ENCODE results near the gene TOGARAM1.

The TOGARAM1 gene

GRCh38 chr14:45094275-45094674 is 132.3 kb downstream of the TOGARAM1 start:
- Histone ChIP-seq H3K79me2 (ENCODE audit: insufficient read depth, low read depth) (peaks cover 41% of the 10 kb centered on the region), H3K4me3 (IDR thresholded peaks at IDR 0.05; ENCODE audit: insufficient read depth, low read depth, low read length) (no peak overlapping the region), H3K4me1 (ENCODE audit: low read depth, poor library complexity, severe bottlenecking) (peaks cover 9% of the 10 kb centered on the region), H3K27me3 (ENCODE audit: insufficient read depth, low read depth) (no peaks in the 10 kb centered on the region), H3K36me3 (ENCODE audit: insufficient read depth) (no peaks in the 10 kb centered on the region), H3K9ac (no peak overlapping the region), H2AFZ (ENCODE audit: low read depth) (no peak overlapping the region), H3K4me2 (no peak overlapping the region), H4K20me1 (ENCODE audit: insufficient read depth) (0 out of 2 replicates have a peak, but pooled peaks cover 5% of the 10 kb centered on the region), H3K27ac (no peak overlapping the region)
- TF ChIP-seq, protein P1, sequence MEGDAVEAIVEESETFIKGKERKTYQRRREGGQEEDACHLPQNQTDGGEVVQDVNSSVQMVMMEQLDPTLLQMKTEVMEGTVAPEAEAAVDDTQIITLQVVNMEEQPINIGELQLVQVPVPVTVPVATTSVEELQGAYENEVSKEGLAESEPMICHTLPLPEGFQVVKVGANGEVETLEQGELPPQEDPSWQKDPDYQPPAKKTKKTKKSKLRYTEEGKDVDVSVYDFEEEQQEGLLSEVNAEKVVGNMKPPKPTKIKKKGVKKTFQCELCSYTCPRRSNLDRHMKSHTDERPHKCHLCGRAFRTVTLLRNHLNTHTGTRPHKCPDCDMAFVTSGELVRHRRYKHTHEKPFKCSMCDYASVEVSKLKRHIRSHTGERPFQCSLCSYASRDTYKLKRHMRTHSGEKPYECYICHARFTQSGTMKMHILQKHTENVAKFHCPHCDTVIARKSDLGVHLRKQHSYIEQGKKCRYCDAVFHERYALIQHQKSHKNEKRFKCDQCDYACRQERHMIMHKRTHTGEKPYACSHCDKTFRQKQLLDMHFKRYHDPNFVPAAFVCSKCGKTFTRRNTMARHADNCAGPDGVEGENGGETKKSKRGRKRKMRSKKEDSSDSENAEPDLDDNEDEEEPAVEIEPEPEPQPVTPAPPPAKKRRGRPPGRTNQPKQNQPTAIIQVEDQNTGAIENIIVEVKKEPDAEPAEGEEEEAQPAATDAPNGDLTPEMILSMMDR (conservative IDR thresholded peaks at IDR 0.05; ENCODE audit: low read depth, low read length) = no peak

DNA sequence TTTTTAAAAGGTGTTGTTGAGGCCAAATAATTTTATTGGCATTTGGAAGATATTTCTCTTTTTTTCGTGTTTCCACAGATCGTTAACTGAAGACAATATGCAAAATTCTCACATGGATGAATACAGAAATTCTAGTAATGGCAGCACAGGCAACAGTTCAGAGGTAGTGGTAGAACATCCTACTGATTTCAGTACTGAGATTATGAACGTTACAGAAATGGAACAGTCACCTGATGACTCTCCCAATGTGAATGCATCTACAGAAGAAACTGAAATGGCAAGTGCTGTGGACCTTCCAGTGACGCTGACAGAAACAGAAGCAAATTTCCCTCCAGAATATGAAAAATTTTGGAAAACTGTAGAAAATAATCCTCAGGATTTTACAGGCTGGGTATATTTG is 133.2 kb downstream of the TOGARAM1 start:
- TF ChIP-seq, protein P1 (conservative IDR thresholded peaks at IDR 0.05; ENCODE audit: low read depth, low read length) = no peak
- Histone ChIP-seq H3K27ac (no peak overlapping the region), H3K9ac (no peak overlapping the region), H2AFZ (ENCODE audit: low read depth) (no peak overlapping the region), H3K27me3 (ENCODE audit: insufficient read depth, low read depth) (no peaks in the 10 kb centered on the region), H3K36me3 (ENCODE audit: insufficient read depth) (no peaks in the 10 kb centered on the region), H3K4me2 (no peak overlapping the region), H3K4me1 (ENCODE audit: low read depth, poor library complexity, severe bottlenecking) (no peaks in the 10 kb centered on the region), H4K20me1 (ENCODE audit: insufficient read depth) (no peaks in the 10 kb centered on the region), H3K79me2 (ENCODE audit: insufficient read depth, low read depth) (peaks cover 32% of the 10 kb centered on the region; the same call in 1 of the 2 replicates), H3K4me3 (IDR thresholded peaks at IDR 0.05; ENCODE audit: insufficient read depth, low read depth, low read length) (no peak overlapping the region)

DNA sequence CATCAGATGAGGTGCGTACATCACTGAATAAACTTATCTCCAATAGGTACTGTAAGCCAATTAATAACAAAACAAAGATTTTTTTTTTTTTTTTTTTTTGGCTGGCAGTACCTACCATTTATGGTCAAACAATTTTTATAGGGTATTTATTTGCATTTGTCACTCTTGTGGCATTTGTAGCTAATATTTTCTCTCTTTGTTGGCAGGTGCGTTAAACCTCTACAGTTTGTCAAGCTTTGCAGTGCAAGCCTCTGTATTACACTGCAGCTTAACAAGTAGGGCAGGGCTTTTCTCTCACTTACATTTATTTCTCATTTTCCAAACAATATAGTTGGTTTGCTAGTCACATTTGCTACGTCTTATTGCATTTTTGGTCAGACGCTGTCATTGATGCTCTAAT is 134.2 kb downstream of the TOGARAM1 start:
- no peaks in the 10 kb centered on the region for H4K20me1 ChIP-seq (ENCODE audit: insufficient read depth)
- H3K79me2 ChIP-seq (ENCODE audit: insufficient read depth, low read depth) = peaks cover 24% of the 10 kb centered on the region; the same call in 1 of the 2 replicates
- no peaks in the 10 kb centered on the region for H3K27me3 ChIP-seq (ENCODE audit: insufficient read depth, low read depth)
- H3K4me3 ChIP-seq (IDR thresholded peaks at IDR 0.05; ENCODE audit: insufficient read depth, low read depth, low read length) = no peak overlapping the region
- no peaks in the 10 kb centered on the region for H3K4me1 ChIP-seq (ENCODE audit: low read depth, poor library complexity, severe bottlenecking)
- H3K27ac ChIP-seq = no peak overlapping the region
- no peaks in the 10 kb centered on the region for H3K36me3 ChIP-seq (ENCODE audit: insufficient read depth)
- H3K4me2 ChIP-seq = no peak overlapping the region
- TF ChIP-seq, protein P1 (conservative IDR thresholded peaks at IDR 0.05; ENCODE audit: low read depth, low read length) = no peak
- no peak overlapping the region for H3K9ac ChIP-seq
- no peak overlapping the region for H2AFZ ChIP-seq (ENCODE audit: low read depth)

DNA sequence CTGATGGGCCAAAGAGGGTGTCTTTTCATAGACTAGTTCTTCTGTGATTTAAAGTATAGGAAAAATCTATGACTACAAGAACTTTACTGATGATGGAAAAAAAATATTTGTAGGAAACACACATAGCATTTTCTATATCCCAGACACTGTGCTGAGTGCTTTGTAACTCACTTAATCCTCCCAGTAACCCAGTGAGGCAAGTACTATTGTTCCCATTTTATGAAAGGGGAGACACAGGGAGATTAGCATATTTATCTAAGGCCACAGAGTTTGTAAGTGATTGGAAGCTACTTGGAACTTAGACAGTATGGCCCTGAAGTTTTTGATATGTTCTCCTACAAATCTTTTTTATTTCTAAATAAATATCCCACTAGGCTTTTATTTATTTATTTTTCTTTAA is 141.8 kb downstream of the TOGARAM1 start:
- H3K4me2 ChIP-seq = no peak overlapping the region
- H3K36me3 ChIP-seq (ENCODE audit: insufficient read depth) = no peaks in the 10 kb centered on the region
- H2AFZ ChIP-seq (ENCODE audit: low read depth) = no peak overlapping the region
- no peaks in the 10 kb centered on the region for H4K20me1 ChIP-seq (ENCODE audit: insufficient read depth)
- H3K4me1 ChIP-seq (ENCODE audit: low read depth, poor library complexity, severe bottlenecking) = no peaks in the 10 kb centered on the region
- TF ChIP-seq, protein P1 (conservative IDR thresholded peaks at IDR 0.05; ENCODE audit: low read depth, low read length) = no peak
- H3K9ac ChIP-seq = no peak overlapping the region
- no peak overlapping the region for H3K27ac ChIP-seq
- no peaks in the 10 kb centered on the region for H3K79me2 ChIP-seq (ENCODE audit: insufficient read depth, low read depth)
- H3K4me3 ChIP-seq (IDR thresholded peaks at IDR 0.05; ENCODE audit: insufficient read depth, low read depth, low read length) = no peak overlapping the region
- no peaks in the 10 kb centered on the region for H3K27me3 ChIP-seq (ENCODE audit: insufficient read depth, low read depth)
